ENCODE results near the gene MED25.

Gene MED25

DNA sequence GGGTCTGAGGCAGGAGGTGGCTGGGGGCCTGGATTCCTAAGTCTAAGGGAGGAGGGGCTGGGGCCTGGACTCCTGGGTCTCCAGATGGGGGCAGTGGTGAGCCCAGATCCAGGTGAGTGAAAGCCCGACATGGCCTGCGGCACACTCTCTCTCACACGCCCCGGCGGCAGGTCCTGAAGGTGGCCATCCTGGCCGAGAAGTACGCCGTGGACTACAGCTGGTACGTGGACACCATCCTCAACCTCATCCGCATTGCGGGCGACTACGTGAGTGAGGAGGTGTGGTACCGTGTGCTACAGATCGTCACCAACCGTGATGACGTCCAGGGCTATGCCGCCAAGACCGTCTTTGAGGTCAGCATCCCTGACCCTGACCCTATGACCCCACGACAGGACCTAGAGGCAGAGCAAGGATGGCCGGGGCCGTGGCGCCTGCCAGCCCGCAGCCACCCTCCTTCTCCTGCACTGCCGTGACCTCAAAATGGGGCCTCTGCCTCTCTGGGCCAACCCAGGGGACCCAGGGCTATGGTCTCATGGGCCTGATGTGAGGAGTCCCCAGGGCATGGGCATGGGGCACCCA lies 18.2 kb upstream of the MED25 start:
- peak in 1 of 2 donors; percentile 27 for DNase-seq

- DNase-seq = no peak
Measured at GRCh38 chr19:49800771-49801170, 17.3 kb upstream of the MED25 start.

DNA sequence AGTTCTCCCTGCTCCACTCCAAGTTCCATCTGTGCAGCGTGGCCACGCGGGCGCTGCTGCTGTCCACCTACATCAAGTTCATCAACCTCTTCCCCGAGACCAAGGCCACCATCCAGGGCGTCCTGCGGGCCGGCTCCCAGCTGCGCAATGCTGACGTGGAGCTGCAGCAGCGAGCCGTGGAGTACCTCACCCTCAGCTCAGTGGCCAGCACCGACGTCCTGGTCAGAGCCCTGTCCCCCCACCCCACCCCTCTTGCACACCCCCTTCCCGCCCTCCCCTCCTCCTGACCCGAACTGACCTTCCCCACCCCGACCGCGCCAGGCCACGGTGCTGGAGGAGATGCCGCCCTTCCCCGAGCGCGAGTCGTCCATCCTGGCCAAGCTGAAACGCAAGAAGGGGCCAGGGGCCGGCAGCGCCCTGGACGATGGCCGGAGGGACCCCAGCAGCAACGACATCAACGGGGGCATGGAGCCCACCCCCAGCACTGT lies 16.6 kb upstream of the MED25 start:
- DNase-seq = no peak

DNA sequence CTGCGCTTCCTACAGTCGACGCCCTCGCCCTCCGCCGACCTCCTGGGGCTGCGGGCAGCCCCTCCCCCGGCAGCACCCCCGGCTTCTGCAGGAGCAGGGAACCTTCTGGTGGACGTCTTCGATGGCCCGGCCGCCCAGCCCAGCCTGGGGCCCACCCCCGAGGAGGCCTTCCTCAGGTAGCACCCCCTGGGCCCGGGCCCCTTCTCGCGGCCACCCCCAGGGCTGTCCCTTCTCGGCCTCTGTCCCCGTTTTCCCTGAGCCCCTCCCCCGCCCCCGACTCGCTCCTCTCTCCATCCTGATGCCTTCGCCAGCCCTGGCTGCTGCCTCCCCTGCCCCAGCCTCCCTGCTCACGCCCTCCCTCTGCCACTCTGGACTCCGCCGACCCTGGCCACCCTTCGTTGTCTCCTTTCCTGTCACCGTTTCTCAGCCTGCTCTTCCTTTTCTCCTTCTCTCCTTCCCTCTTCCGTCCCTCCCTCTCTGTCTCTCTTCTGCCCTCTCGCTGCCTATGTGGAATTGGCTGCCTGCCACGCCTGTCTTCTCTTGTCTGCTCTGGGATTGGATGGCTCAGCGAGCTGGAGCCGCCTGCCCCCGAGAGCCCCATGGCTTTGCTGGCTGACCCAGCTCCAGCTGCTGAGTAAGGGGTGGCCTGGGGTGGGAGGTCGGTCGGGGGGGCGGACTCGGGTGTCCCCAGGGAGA lies 16.0 kb upstream of the MED25 start:
- no peak for DNase-seq

DNA sequence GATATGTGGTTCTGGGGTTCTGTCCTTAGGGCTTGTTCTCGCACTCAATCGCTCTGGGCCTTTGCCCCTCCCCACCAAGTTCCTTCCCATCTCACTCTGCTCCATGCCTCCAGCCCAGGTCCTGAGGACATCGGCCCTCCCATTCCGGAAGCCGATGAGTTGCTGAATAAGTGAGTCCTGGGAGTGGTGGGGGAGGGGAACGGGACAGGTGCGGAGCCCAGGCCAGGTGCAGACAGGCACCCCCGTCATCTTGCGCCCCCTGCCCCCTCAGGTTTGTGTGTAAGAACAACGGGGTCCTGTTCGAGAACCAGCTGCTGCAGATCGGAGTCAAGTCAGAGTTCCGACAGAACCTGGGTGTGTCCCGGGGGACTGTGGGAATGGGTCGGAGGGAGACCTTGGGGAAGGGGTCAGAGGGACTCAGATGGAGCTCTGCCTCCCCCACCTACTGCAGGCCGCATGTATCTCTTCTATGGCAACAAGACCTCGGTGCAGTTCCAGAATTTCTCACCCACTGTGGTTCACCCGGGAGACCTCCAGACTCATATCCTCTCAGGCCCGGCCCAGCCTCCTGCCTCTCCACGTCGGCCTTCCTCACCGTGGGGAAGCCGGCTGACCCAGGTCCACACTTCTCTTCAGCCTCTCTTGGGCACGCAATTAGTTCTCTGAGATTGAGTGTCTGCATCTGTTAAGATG lies 15.1 kb upstream of the MED25 start:
- DNase-seq = no peak

- no peak for DNase-seq
Measured at GRCh38 chr19:49803529-49803856, 14.6 kb upstream of the MED25 start.

- no peak for DNase-seq
Measured at GRCh38 chr19:49805822-49806619, 12.1 kb upstream of the MED25 start.

- no peak for DNase-seq
Measured at GRCh38 chr19:49806620-49806959, 11.5 kb upstream of the MED25 start.

- no peak for DNase-seq
Measured at GRCh38 chr19:49807058-49807903, 10.8 kb upstream of the MED25 start.

DNA sequence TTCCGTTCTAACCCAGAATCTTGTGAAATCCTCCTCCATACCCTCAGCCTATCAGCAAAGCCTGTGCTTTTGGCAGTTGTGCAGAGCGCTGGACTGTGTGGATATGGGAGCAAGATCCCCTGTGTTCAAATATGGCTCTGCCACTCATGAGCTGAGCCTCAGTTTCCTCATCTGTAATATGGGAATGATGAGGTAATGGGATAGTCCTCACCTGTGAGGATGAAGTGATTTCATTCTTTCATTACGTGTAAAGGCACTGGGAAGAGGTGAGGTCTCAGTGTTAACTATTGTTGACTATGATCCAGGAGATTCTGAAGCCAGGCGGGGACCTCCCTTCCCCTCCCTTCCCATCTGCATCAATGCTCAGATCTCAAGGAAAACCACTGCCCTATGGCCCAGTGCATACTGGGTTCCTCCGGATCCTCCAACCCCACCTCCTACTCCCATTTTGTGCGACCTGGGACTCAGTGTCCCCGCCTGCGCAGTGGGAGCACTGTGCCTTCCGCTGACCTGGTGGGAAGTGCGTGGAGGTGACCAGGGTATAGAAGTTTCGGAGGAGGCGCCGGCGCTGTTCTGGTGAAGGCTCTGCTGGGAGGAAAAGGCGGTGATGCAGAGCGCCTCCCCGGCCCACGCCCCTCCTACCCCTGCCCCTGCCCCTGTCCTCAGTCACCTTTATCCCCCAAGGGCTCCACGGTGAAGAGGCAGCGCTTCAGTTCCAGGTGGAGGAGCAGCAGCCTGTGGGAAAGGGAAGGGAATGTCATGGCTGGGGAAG lies 10.0 kb upstream of the MED25 start:
- no peak for DNase-seq

DNA sequence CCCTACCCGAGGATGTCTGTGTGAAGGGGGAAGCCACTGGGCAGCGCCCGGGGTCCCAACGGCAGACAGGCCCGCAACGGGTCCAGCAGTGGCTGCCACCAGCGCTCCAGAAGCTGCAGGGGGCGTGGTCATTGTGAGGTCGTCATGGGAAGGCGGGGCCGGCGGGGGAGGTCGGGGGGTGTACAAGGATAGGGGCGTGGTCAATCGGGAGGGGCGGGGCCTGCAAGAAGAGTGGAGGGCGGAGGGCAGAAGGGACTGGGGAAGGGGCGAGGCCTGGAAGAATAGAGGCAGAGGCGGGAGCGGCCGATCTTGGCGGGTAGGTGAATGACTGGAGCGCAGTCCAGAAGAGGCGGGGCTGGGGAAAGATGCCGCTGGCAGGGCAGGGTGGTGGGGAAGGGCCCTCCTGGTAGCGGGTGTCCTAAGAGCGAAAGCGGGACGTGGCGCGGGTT lies 9.4 kb upstream of the MED25 start:
- DNase-seq = peak; percentile 88

- DNase-seq = peak; percentile 46 to 51
Measured at GRCh38 chr19:49809160-49809940, 8.7 kb upstream of the MED25 start.

DNA sequence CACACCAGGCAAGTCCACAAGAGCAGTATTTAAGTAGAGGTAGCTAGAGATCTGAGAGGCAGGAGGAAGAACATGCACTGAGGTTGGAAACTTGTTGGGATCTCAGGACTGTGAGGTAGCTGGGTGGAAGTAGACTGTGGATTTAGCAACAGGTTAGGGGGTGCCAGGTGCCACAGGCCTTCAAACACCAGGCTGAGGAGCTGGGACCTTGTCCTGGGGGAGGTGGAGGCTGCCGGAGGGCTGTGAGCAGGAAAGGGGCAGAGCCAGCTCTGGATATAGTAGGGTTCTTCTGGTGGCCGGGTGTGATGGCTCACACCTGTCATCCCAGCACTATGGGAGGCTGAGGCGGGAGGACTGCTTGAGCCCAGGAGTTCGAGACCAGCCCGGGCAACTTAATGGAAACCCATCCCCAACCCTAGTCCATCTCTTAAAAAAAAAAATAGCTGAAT lies 8.1 kb upstream of the MED25 start:
- DNase-seq = no peak

DNA sequence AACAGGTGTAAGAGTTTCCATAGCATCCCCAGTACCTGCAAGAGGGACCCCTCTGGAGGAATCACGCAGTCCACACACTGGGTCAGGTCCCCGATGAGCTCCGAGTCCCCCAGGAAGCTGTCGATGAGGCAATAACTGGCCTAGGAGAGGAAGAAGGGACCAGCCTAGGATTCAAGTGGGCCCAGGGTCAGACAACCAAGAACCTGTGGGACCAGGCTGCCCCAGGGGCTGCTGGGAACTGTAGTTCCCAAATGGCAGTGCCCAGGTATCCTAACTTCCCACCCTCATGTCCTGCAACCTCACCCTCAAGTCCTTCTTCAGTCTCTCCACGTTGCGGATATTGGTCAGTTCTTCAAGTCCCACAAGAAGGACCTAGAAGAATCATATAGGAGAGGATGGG lies 6.8 kb upstream of the MED25 start:
- DNase-seq = no peak

DNA sequence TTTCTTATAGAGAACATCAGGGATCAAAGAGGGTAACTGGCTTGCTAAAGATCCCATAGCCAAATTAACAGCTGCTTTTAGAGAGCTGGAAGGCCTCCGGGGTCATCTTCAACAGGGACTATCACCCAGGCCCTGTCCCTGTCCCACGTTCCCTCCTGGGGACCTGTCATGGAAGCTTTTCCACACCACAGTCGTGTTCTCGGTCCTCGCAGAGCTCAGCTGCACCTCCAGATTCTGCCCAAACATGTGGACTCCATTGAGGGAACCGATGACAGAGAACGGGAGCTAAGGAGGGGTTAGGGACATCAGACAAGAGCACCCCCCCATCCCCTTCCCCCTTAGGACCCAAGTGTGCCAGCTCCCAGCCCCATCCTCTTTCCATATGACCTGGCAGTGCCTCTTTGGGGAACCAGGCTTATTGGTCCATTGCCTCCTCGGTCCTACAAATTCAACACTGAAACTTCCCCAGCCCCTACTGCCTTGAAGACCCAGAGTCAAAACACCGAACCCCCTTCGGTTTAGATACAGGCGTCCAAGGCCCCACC lies 5.6 kb upstream of the MED25 start:
- no peak for DNase-seq

- DNase-seq = peak; percentile 87 to 88
Measured at GRCh38 chr19:49812997-49813861, 4.9 kb upstream of the MED25 start, which contains the start of gene FUZ. TSS of gene FUZ (minus strand) at chr19:49813292. CDS start at chr19:49813106, 186 bp downstream.

- no peak for DNase-seq
Measured at GRCh38 chr19:49814010-49814409, 4.1 kb upstream of the MED25 start.

DNA sequence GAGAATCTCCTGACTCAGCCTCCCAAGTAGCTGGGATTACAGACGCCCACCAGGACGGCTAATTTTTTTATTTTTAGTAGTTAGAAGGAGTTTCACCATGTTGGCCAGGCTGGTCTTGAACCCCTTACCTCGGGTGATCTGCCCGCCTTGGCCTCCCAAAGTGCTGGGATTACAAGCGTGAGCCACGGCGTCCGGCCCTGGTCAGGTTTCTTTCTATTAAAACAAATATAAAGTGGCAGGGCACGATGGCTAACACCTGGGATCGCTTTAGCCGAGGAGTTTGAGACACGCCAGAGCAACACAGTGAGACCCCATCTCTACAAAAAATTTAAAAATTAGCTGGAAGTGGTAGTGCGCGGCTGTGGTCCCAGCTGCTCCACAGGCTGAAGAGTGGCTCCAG lies 1.5 kb upstream of the MED25 start:
- DNase-seq = no peak

DNA sequence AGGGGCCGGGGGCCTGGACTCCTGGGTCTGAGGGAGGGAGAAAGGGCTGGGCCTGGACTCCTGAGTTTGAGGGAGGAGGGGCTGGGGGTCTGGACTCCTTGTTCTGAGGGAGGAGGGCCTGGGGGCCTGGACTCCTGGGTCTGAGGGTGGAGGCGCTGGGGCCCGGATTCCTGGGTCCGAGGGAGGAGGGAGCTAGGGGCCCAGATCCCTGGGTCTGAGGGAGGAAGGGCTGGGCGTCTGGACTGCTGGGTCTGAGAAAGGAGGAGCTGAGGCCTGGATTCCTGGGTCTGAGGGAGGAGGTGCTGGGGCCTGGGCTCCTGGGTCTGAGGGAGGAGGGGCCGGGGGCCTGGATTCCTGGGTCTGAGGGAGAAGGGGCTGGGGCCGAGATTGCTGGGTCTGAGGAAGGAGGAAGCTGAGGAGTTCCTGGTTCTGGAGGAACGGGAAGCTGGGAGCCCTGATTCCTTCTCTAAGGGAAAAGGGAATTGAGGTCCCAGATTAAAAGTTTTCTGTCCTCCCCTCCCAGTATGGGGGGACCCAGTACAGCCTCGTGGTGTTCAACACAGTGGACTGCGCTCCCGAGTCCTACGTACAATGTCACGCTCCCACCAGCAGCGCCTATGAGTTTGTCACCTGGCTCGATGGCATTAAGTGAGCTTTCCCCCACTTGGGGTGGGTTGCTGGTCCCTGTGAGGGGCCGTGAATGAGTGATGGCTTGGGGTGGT lies 721 bp downstream of the MED25 start:
- DNase-seq = no peak

Measured in activated CD4-positive, alpha-beta T cell treated with anti-CD3 and anti-CD28 coated beads for 4 hours (primary cell).